Caco-2 (cell line): Measurements from ENCODE around the gene SLC12A8. TPM values are rescaled to one million over a fixed set of nuclear protein-coding genes. Genes with fewer than 3 reads are reported as not detected.

ENCODE experiments used
- Bru-seq: library from RNA; stranded (reverse); fragments of 400-500 nt; gene quantifications from one replicate; lab custom pipeline; 2021; lab: Mats Ljungman, UMichigan
- BruChase-seq, 2 experiments: library from RNA; stranded (reverse); fragments of 400-500 nt; gene quantifications; one replicate each; lab custom pipeline; 2021; lab: Mats Ljungman, UMichigan
- BruUV-seq: library from RNA; stranded (reverse); fragments of 400-500 nt; replicated peaks from 2 replicates; lab custom pipeline; 2021; lab: Mats Ljungman, UMichigan
- CTCF ChIA-PET: fragments of 300-600 bp; sonication (Branson Sonifier 250); formaldehyde crosslinking; loops from one replicate; lab custom pipeline; 2022; ENCODE audit warnings: antibody characterized with exemption; lab: Charles Lee
- POLR2A ChIA-PET: fragments of 300-600 bp; sonication (Branson Sonifier 250); formaldehyde crosslinking; loops from one replicate; lab custom pipeline; 2022; ENCODE audit warnings: antibody characterized with exemption; lab: Charles Lee
- DNase-seq, 2 experiments: peaks; one replicate each; pipeline versions ENCODE4 v3.0.0 to v3.0.0-alpha.2; 2020 to 2022
- H3K27me3 ChIP-seq: replicated peaks from 2 replicates; pipeline ENCODE4 v1.6.0; 2011; ENCODE audit warnings: low read length; ENCODE audit not compliant: control insufficient read depth, insufficient read depth
- H3K36me3 ChIP-seq: 2 replicates; pipeline ENCODE4 v1.5.1; 2011; ENCODE audit warnings: low read length; ENCODE audit not compliant: control insufficient read depth, insufficient read depth
- H3K4me1 ChIP-seq: fragments of 250-450 bp; sonication (Bioruptor Pico); 2 replicates; pipeline ENCODE4 v1.5.1; 2020; ENCODE audit warnings: mild to moderate bottlenecking
- H3K4me3 ChIP-seq: 2 replicates; pipeline ENCODE4 v1.5.1; 2011; ENCODE audit warnings: low read depth, mild to moderate bottlenecking, control low read depth, low read length
- H3K9me3 ChIP-seq: fragments of 250-450 bp; sonication (Bioruptor Pico); 2 replicates; pipeline ENCODE4 v1.5.1; 2020; ENCODE audit warnings: mild to moderate bottlenecking, moderate library complexity
- H3K27ac Mint-ChIP-seq: one replicate; pipeline ENCODE4 v1.8.0; 2022; ENCODE audit warnings: mixed read lengths; ENCODE audit not compliant: unreplicated experiment
- H3K27me3 Mint-ChIP-seq: one replicate; pipeline ENCODE4 v1.8.0; 2022; ENCODE audit warnings: mixed read lengths; ENCODE audit not compliant: insufficient read depth, unreplicated experiment
- H3K36me3 Mint-ChIP-seq: one replicate; pipeline ENCODE4 v1.8.0; 2022; ENCODE audit warnings: mild to moderate bottlenecking, mixed read lengths; ENCODE audit not compliant: insufficient read depth, unreplicated experiment
- H3K4me1 Mint-ChIP-seq: one replicate; pipeline ENCODE4 v1.8.0; 2022; ENCODE audit warnings: low read depth, mixed read lengths; ENCODE audit not compliant: unreplicated experiment
- H3K4me3 Mint-ChIP-seq: one replicate; pipeline ENCODE4 v1.8.0; 2022; ENCODE audit warnings: mild to moderate bottlenecking, moderate library complexity, mixed read lengths; ENCODE audit not compliant: unreplicated experiment
- H3K9me3 Mint-ChIP-seq: one replicate; pipeline ENCODE4 v1.8.0; 2022; ENCODE audit warnings: mixed read lengths; ENCODE audit not compliant: unreplicated experiment
- intact Hi-C: fragments of 100-400 bp; cut with micrococcal nuclease; formaldehyde crosslinking; loops from one replicate; pipeline ENCODE4 v1.10.0; 2022; ENCODE audit not compliant: unreplicated experiment
- long read RNA-seq: library from polyadenylated mRNA; stranded (forward); transcript quantifications from one replicate; pipeline ENCODE4 v2.0.0, GENCODE V29; 2022
- total RNA-seq: library from RNA; stranded (reverse); gene quantifications from 2 replicates; pipeline ENCODE4 v1.2.3, GENCODE V29; 2022
- TF ChIP-seq, protein P1 (sequence below), 2 experiments: fragments of 200-600 bp in 1 of 2; IDR thresholded peaks; 1 replicate in 1 of 2; 2 replicates in 1 of 2; pipeline versions ENCODE4 v1.5.1 to v1.8.0; 2011 to 2022; ENCODE audit warnings: antibody characterized with exemption in 1 of 2, control low read depth in 1 of 2, inconsistent platforms in 1 of 2, low read depth in 1 of 2, low read length in 1 of 2, mild to moderate bottlenecking in 1 of 2, moderate library complexity in 1 of 2; ENCODE audit not compliant: insufficient read depth in 1 of 2, severe bottlenecking in 1 of 2, unreplicated experiment in 1 of 2

Gene SLC12A8, protein sequence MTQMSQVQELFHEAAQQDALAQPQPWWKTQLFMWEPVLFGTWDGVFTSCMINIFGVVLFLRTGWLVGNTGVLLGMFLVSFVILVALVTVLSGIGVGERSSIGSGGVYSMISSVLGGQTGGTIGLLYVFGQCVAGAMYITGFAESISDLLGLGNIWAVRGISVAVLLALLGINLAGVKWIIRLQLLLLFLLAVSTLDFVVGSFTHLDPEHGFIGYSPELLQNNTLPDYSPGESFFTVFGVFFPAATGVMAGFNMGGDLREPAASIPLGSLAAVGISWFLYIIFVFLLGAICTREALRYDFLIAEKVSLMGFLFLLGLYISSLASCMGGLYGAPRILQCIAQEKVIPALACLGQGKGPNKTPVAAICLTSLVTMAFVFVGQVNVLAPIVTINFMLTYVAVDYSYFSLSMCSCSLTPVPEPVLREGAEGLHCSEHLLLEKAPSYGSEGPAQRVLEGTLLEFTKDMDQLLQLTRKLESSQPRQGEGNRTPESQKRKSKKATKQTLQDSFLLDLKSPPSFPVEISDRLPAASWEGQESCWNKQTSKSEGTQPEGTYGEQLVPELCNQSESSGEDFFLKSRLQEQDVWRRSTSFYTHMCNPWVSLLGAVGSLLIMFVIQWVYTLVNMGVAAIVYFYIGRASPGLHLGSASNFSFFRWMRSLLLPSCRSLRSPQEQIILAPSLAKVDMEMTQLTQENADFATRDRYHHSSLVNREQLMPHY
- total RNA-seq (23.3 and 28.0 TPM in 2 replicates), Bru-seq, nascent RNA (percentile 72 among the genes with signal in this experiment), BruChase-seq, experiment 1, labeled RNA remaining after a 2-hour chase (percentile 76 among the genes with signal in this experiment), BruChase-seq, experiment 2, labeled RNA remaining after a 6-hour chase (percentile 74 among the genes with signal in this experiment)
- long read RNA-seq, transcript SLC12A8-207 (14 exons, 2,989 nt), result major isoform, 12 of 53 reads
- long read RNA-seq, partial matches to known transcripts, result 2 of 53 reads
- long read RNA-seq, other reads (novel, unspliced or antisense), result 36 of 53 reads

DNA sequence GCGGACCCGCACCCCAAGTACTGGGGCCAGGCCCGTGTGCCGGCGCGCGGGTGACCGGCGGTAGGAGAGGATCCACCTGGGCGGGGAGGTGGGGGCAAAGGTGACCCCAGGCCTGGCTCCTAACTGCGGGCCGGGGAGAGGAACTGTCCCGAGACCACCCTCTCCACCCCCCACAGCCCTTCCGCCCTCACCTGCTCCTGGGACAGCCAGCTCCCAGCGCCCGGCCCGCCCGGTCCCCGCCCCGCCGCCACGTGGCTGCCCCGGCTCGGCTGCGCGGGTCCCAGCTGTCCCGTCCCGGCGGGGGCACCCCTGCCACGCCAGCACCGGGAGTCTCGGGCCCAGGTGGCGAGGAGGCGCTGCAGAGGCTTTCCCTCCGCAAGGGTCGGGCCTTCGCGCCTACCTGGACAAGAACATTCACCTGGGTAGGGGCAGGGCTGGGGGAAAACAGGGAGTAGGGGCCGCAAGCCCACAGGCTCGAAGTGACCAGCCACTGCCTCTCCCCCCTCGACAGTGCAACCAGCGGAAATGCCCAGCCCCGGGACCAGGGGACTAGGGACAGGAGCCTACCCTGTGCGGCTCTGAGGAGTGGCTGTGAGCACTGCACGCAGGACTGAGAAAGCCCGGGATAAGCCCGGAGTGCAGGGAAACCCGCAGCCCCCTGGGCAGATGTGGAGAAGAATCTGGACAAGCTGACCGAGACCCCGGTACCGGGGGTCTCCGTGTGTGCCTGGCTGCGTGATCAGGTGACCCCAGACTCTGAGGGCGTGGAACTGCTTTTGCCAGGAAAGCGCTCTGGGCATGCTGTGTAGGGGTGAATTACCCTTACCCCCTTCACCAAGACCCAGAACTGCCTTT lies at the start of gene SLC12A8:
SLC12A8 (minus strand) TSS at position 240 of the 855 bp plus-strand sequence. CDS start 1,399 bp downstream, outside the sequence.
- Mint-ChIP-seq H3K4me3 (peak within 1 kb of the TSS; percentile 78), H3K27ac (peak within 1 kb of the TSS; percentile 76), H3K4me1 (peaks cover 40% of the 10 kb centered on the region), H3K27me3 (no peaks in the 10 kb centered on the region), H3K9me3 (no peaks in the 10 kb centered on the region), H3K36me3 (peaks cover 12% of the 10 kb centered on the region)
- H3K4me1 ChIP-seq, result peaks cover 36% of the 10 kb centered on the region
- no TSS peak for BruUV-seq
- POLR2A ChIA-PET, result interaction anchor here (0.5 to 0.6 kb wide), 2 partner anchors 163 to 236 kb away, joined by 4 to 5 read pairs; partner anchors contain the start of gene ZNF148
- no peaks in the 10 kb centered on the region for H3K36me3 ChIP-seq
- intact Hi-C loops, result loop anchor here (2.0 to 10.0 kb wide), 2 partner anchors 152 to 222 kb away; no protein-coding TSS in a partner anchor
- DNase-seq, result peak; percentile 58 to 72
- H3K9me3 ChIP-seq, result no peaks in the 10 kb centered on the region
- TF ChIP-seq, protein P1, sequence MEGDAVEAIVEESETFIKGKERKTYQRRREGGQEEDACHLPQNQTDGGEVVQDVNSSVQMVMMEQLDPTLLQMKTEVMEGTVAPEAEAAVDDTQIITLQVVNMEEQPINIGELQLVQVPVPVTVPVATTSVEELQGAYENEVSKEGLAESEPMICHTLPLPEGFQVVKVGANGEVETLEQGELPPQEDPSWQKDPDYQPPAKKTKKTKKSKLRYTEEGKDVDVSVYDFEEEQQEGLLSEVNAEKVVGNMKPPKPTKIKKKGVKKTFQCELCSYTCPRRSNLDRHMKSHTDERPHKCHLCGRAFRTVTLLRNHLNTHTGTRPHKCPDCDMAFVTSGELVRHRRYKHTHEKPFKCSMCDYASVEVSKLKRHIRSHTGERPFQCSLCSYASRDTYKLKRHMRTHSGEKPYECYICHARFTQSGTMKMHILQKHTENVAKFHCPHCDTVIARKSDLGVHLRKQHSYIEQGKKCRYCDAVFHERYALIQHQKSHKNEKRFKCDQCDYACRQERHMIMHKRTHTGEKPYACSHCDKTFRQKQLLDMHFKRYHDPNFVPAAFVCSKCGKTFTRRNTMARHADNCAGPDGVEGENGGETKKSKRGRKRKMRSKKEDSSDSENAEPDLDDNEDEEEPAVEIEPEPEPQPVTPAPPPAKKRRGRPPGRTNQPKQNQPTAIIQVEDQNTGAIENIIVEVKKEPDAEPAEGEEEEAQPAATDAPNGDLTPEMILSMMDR (IDR thresholded peaks at IDR 0.05; ENCODE audit: insufficient read depth in 1 of 2, low read depth in 1 of 2, low read length in 1 of 2, severe bottlenecking in 1 of 2, unreplicated experiment in 1 of 2), result no peak
- H3K27me3 ChIP-seq, result no peaks in the 10 kb centered on the region
- H3K4me3 ChIP-seq, result peak within 1 kb of the TSS; percentile 78
- CTCF ChIA-PET, result interaction anchor here (0.6 kb wide), 1 partner anchor 1206 kb away, joined by 3 read pairs; no protein-coding TSS in a partner anchor

DNA sequence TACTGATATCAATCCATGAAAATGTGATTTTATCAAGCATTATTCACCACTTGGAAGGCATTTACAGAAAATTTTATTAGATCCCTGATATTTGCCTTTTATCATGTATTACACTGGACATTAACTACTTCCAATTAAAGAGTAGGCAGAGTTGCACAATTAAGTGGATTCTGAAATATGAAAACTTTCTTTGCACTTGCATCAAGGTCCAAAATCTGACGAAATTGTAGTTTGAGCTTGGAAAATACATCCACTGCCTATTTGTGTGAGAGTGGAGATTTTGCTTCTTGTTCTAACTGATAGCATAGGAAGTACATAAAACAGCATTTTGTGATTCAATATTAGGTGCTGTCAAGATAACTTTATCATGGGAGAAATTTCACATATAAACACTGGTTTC lies 49.6 kb upstream of the SLC12A8 start:
- Mint-ChIP-seq H3K9me3 (peaks cover 10% of the 10 kb centered on the region), H3K36me3 (peaks cover 14% of the 10 kb centered on the region), H3K4me1 (no peaks in the 10 kb centered on the region), H3K27ac (no peak overlapping the region), H3K4me3 (no peak overlapping the region), H3K27me3 (no peaks in the 10 kb centered on the region)
- Histone ChIP-seq H3K9me3 (peaks cover 4% of the 10 kb centered on the region), H3K4me3 (no peak overlapping the region), H3K27me3 (no peaks in the 10 kb centered on the region), H3K36me3 (no peaks in the 10 kb centered on the region), H3K4me1 (no peaks in the 10 kb centered on the region)
- DNase-seq, result no peak
- CTCF ChIA-PET, result interaction anchor here (0.6 kb wide), 1 partner anchor 201 kb away, joined by 4 read pairs; no protein-coding TSS in a partner anchor
- BruUV-seq, result no TSS peak
- intact Hi-C loops, result no loop called here
- TF ChIP-seq, protein P1 (IDR thresholded peaks at IDR 0.05; ENCODE audit: insufficient read depth in 1 of 2, low read depth in 1 of 2, low read length in 1 of 2, severe bottlenecking in 1 of 2, unreplicated experiment in 1 of 2), result no peak
- POLR2A ChIA-PET, result no interaction called here
